Activated T-helper 1 cell treated with anti-CD3 and anti-CD28 coated beads, Interleukin-12 subunit alpha, Interleukin-12 subunit beta, Interleukin-2, Interleukin-4 antibody, amounts not matched to agents 30 ng/mL and 10 ng/mL and 1 ng/mL, durations not matched to agents 14 hours and 24 hours and 36 hours (primary cell): ENCODE results near the gene CCDC59. TPM values are rescaled to one million over a fixed set of nuclear protein-coding genes. Genes with fewer than 3 reads are reported as not detected.
"Not testable (repeated sequence)": the region's sequence is repeated elsewhere in the genome, so short reads cannot be mapped to it uniquely, and the experiment has no call there.

ENCODE experiments used
- DNase-seq: peaks from one replicate; pipeline ENCODE4 v3.0.0; 2021; ENCODE audit warnings: low spot score
- H3K27ac Mint-ChIP-seq: one replicate; pipeline ENCODE4 v1.8.0; 2021; ENCODE audit warnings: mild to moderate bottlenecking, mixed read lengths
- H3K27me3 Mint-ChIP-seq: one replicate; pipeline ENCODE4 v1.8.0; 2022; ENCODE audit warnings: mild to moderate bottlenecking, moderate library complexity, mixed read lengths; ENCODE audit not compliant: insufficient read depth
- H3K36me3 Mint-ChIP-seq: one replicate; pipeline ENCODE4 v1.8.0; 2021; ENCODE audit warnings: low read depth, mixed read lengths
- H3K4me1 Mint-ChIP-seq: one replicate; pipeline ENCODE4 v1.8.0; 2021; ENCODE audit warnings: low read depth, mixed read lengths
- H3K4me3 Mint-ChIP-seq: one replicate; pipeline ENCODE4 v1.8.0; 2021; ENCODE audit warnings: mild to moderate bottlenecking, moderate library complexity, mixed read lengths
- H3K9me3 Mint-ChIP-seq: one replicate; pipeline ENCODE4 v1.8.0; 2021; ENCODE audit warnings: mixed read lengths
- intact Hi-C: fragments of 100-400 bp; cut with micrococcal nuclease; formaldehyde crosslinking; loops from one replicate; pipeline ENCODE4 v1.15.1; 2024
- total RNA-seq: library from RNA; stranded (reverse); gene quantifications from 2 replicates; pipeline ENCODE4 v1.2.3, GENCODE V29; 2022

Gene CCDC59, protein sequence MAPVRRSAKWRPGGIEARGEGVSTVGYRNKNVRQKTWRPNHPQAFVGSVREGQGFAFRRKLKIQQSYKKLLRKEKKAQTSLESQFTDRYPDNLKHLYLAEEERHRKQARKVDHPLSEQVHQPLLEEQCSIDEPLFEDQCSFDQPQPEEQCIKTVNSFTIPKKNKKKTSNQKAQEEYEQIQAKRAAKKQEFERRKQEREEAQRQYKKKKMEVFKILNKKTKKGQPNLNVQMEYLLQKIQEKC
- 84.7 and 101 TPM in 2 replicates for total RNA-seq

GRCh38 chr12:82358200-82359114 lies at the start of gene CCDC59, which contains the start of gene METTL25:
Gene CCDC59, minus strand, starts transcription at chr12:82358387. Its CDS starts 11 bp downstream, at chr12:82358376.
Gene METTL25, plus strand, starts transcription at chr12:82358529. Its CDS starts 37 bp downstream, at chr12:82358566.
- peak; percentile 94 for DNase-seq
- peak within 1 kb of the TSS; percentile 98 for H3K27ac Mint-ChIP-seq
- H3K9me3 Mint-ChIP-seq: peaks cover 3% of the 10 kb centered on the region
- intact Hi-C loops: loop anchor here (1.0 to 2.0 kb wide), 2 partner anchors 329 to 714 kb away; no protein-coding TSS in a partner anchor
- H3K27me3 Mint-ChIP-seq: no peaks in the 10 kb centered on the region
- peak within 1 kb of the TSS; percentile 94 for H3K4me3 Mint-ChIP-seq
- peaks cover 53% of the 10 kb centered on the region for H3K4me1 Mint-ChIP-seq
- H3K36me3 Mint-ChIP-seq: peaks cover 28% of the 10 kb centered on the region

DNA sequence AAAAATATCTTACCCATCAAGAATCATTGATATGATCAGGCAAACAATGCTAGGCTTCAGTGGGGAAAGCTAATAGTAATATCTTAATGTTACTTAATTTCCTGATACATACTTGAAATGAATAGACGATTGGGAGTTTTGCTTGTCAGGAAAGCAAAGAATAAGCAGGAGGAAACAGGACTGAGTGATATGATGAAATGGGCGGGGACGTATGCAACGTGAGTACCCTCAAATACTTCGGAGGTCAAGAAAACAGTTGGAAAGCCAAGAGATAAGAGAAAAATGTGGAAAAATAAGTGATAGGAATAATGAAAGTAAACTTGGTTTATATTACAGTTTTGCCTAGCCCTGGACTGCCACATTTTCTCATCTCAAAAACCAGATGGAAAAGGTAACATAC lies 49.3 kb upstream of the CCDC59 start:
- no peaks in the 10 kb centered on the region for H3K36me3 Mint-ChIP-seq
- no peaks in the 10 kb centered on the region for H3K27me3 Mint-ChIP-seq
- H3K4me3 Mint-ChIP-seq: no peak overlapping the region
- no peaks in the 10 kb centered on the region for H3K9me3 Mint-ChIP-seq
- no peak for DNase-seq
- intact Hi-C loops: no loop called here
- H3K4me1 Mint-ChIP-seq: no peaks in the 10 kb centered on the region
- H3K27ac Mint-ChIP-seq: no peak overlapping the region

DNA sequence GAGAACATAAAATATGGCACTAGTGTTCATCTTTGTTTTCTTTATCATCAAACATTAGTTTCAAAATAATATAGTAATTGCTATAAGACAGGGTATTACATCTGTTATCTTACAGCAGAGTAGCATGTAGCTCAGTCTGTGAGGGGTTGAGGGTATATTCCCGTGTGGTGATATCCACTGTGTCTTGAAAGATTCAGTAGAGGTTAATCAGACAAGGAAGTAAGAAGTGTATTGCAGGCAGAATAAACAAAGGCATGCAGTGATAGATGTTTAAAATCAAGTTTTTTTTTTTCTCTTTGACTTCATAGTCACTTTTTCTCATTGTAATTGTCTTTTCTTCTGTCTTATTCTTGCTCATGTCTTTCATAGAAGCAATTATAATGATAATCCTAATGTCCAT lies 48.5 kb upstream of the CCDC59 start:
- Mint-ChIP-seq H3K9me3 (no peaks in the 10 kb centered on the region), H3K4me3 (no peak overlapping the region), H3K4me1 (no peaks in the 10 kb centered on the region), H3K27ac (no peak overlapping the region), H3K36me3 (no peaks in the 10 kb centered on the region), H3K27me3 (no peaks in the 10 kb centered on the region)
- intact Hi-C loops: no loop called here
- no peak for DNase-seq

- Mint-ChIP-seq H3K27me3 (no peaks in the 10 kb centered on the region), H3K4me3 (no peak overlapping the region), H3K36me3 (no peaks in the 10 kb centered on the region), H3K4me1 (no peaks in the 10 kb centered on the region), H3K27ac (no peak overlapping the region), H3K9me3 (no peaks in the 10 kb centered on the region)
- DNase-seq: no peak
- intact Hi-C loops: no loop called here
These were observed 42.6 kb upstream of the CCDC59 start for GRCh38 chr12:82400819-82401218.

DNA sequence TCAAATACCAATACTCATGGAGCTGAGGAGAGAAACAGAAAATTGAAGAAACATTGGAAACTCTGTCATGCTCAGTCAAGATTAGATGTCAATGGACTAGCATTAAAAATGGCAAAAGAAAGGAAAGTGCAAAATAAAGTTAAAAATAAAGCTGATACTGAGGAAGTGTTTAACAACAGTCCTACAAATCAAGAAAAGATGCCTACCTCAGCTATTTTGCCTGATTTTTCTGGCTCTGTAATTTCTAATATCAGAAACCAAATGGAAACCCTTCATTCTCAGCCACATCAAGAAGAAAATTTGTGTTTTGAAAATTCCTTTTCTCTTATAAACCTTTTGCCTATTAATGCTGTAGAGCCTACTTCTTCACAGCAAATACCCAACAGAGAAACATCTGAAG lies 40.7 kb upstream of the CCDC59 start:
- Mint-ChIP-seq H3K27ac (no peak overlapping the region), H3K4me3 (no peak overlapping the region), H3K4me1 (no peaks in the 10 kb centered on the region), H3K27me3 (no peaks in the 10 kb centered on the region), H3K9me3 (no peaks in the 10 kb centered on the region), H3K36me3 (no peaks in the 10 kb centered on the region)
- intact Hi-C loops: no loop called here
- no peak for DNase-seq

GRCh38 chr12:82383930-82384552 lies 25.9 kb upstream of the CCDC59 start:
- H3K36me3 Mint-ChIP-seq: no peaks in the 10 kb centered on the region
- no peak overlapping the region for H3K27ac Mint-ChIP-seq
- no peaks in the 10 kb centered on the region for H3K4me1 Mint-ChIP-seq
- no peaks in the 10 kb centered on the region for H3K9me3 Mint-ChIP-seq
- intact Hi-C loops: no loop called here
- H3K27me3 Mint-ChIP-seq: no peaks in the 10 kb centered on the region
- no peak overlapping the region for H3K4me3 Mint-ChIP-seq
- DNase-seq: no peak

- DNase-seq: no peak
- Mint-ChIP-seq H3K9me3 (no peaks in the 10 kb centered on the region), H3K27ac (no peak overlapping the region), H3K4me1 (no peaks in the 10 kb centered on the region), H3K4me3 (no peak overlapping the region), H3K27me3 (no peaks in the 10 kb centered on the region), H3K36me3 (peaks cover under 1% of the 10 kb centered on the region)
- intact Hi-C loops: no loop called here
These were observed 20.8 kb upstream of the CCDC59 start for GRCh38 chr12:82378997-82379396.

DNA sequence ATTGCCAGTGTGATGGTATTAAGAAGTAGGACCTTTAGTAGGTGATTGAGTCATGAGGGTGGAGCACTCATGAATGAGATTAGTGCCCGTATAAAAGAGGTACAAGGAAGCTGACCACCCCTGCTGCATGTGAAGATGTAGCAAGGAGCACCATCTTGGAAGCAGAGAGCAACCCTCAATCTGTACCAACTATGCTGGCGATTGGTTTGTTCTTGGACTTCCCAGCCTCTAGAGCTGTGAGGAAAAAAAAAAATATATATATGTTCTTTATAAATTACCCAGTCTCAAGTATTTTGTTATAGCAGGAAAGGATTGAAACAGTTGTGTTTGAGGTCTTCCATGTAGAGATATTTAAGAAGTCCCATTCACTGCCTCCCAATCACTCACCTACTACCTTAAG lies 17.0 kb upstream of the CCDC59 start:
- Mint-ChIP-seq H3K27ac (no peak overlapping the region), H3K9me3 (peaks cover 8% of the 10 kb centered on the region), H3K36me3 (peaks cover 8% of the 10 kb centered on the region), H3K4me3 (no peak overlapping the region), H3K4me1 (no peaks in the 10 kb centered on the region), H3K27me3 (no peaks in the 10 kb centered on the region)
- no peak for DNase-seq
- intact Hi-C loops: no loop called here

DNA sequence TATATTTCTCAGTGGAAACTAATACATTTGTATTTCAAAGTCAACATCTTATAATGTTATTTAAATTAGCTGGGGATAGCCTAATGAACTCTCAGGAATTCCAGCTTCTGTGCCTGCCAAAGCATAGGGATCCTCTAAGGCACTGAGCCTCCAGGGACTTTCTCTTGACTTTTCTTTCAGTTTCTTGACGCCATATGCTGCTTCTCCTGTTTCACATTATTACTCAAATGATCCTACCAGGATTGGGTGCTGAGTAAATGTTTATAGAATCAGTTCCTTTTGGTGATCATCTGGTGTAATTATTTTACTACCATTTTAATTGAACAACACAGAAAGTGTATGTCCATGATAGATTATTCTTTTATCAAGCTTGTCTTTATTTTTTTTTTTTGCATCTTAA lies 8.0 kb upstream of the CCDC59 start:
- Mint-ChIP-seq H3K9me3 (peaks cover 8% of the 10 kb centered on the region), H3K27me3 (no peaks in the 10 kb centered on the region), H3K27ac (no peak overlapping the region), H3K4me1 (no peaks in the 10 kb centered on the region), H3K36me3 (peaks cover 8% of the 10 kb centered on the region), H3K4me3 (no peak overlapping the region)
- intact Hi-C loops: no loop called here
- no peak for DNase-seq

GRCh38 chr12:82363990-82364389 lies 5.8 kb upstream of the CCDC59 start:
- H3K4me1 Mint-ChIP-seq: peaks cover 17% of the 10 kb centered on the region
- H3K9me3 Mint-ChIP-seq: peaks cover 6% of the 10 kb centered on the region
- H3K27me3 Mint-ChIP-seq: no peaks in the 10 kb centered on the region
- intact Hi-C loops: no loop called here
- no peak overlapping the region for H3K27ac Mint-ChIP-seq
- peaks cover 3% of the 10 kb centered on the region for H3K36me3 Mint-ChIP-seq
- no peak for DNase-seq
- H3K4me3 Mint-ChIP-seq: no peak overlapping the region

GRCh38 chr12:82361461-82361915 lies 3.3 kb upstream of the CCDC59 start:
- Mint-ChIP-seq H3K27me3 (no peaks in the 10 kb centered on the region), H3K4me3 (no peak overlapping the region), H3K4me1 (peaks cover 34% of the 10 kb centered on the region), H3K9me3 (peaks cover 3% of the 10 kb centered on the region), H3K27ac (no peak overlapping the region), H3K36me3 (peaks cover 15% of the 10 kb centered on the region)
- intact Hi-C loops: no loop called here
- no peak for DNase-seq

DNA sequence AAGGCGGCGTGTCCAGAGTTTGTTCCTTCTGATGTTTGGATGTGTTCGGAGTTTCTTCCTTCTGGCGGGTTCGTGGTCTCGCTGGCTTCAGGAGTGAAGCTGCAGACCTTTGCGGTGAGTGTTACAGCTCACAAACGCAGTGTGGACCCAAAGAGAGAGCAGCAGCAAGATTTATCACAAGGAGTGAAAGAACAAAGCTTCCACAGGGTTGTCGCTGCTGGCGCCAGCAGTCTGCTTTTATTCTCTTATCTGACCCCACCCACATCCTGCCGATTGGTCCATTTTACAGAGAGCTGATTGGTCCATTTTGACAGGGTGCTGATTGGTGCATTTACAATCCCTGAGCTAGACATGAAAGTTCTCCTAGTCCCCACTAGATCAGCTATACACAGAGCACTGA lies 2.6 kb upstream of the CCDC59 start:
- DNase-seq, H3K27me3 Mint-ChIP-seq, H3K4me3 Mint-ChIP-seq, intact Hi-C loops, H3K27ac Mint-ChIP-seq, H3K9me3 Mint-ChIP-seq: not testable (repeated sequence)
- Mint-ChIP-seq H3K36me3 (peaks cover 21% of the 10 kb centered on the region), H3K4me1 (peaks cover 41% of the 10 kb centered on the region)

DNA sequence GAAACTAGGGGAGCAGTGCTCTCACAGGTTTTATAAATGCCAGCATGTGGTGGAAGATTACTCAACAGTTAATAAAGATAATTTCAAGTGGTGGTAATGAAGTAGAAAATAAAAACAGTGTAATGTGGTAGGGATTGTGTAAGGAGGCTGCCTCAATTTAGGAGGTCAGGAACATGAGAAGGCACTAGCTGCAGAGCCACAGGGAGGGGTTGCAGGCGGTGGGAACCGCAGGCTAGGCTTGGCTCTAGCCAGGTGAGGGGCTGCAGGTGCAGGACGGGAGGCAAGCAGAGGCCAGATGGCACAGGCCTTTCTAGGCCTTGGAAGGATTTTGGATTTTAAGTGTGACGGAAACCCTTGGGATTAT lies 910 bp upstream of the CCDC59 start:
- H3K4me1 Mint-ChIP-seq: peaks cover 53% of the 10 kb centered on the region
- H3K27ac Mint-ChIP-seq: peak overlapping the region; percentile 98
- no peaks in the 10 kb centered on the region for H3K27me3 Mint-ChIP-seq
- peak overlapping the region; percentile 94 for H3K4me3 Mint-ChIP-seq
- DNase-seq: no peak
- peaks cover 3% of the 10 kb centered on the region for H3K9me3 Mint-ChIP-seq
- intact Hi-C loops: loop anchor here (2.0 kb wide), 1 partner anchor 714 kb away; no protein-coding TSS in a partner anchor
- H3K36me3 Mint-ChIP-seq: peaks cover 26% of the 10 kb centered on the region
